WTC11 (cell line): Measurements from ENCODE around the gene KCNE1.

Source experiments
- ATF3 ChIP-seq: sonication (generic); formaldehyde crosslinking; conservative IDR thresholded peaks from 2 replicates; pipeline ENCODE4 v1.8.1; 2022; ENCODE audit warnings: mild to moderate bottlenecking, missing genetic modification reagents
- CREB1 ChIP-seq: sonication (generic); formaldehyde crosslinking; IDR thresholded peaks from 2 replicates; pipeline ENCODE4 v1.8.0; 2023; ENCODE audit warnings: mild to moderate bottlenecking, missing genetic modification reagents
- CTCF ChIP-seq: fragments of 200-600 bp; IDR thresholded peaks from 2 replicates; pipeline ENCODE4 v1.8.0; 2022; ENCODE audit warnings: antibody characterized with exemption
- E2F1 ChIP-seq: sonication (generic); formaldehyde crosslinking; IDR thresholded peaks from 2 replicates; pipeline ENCODE4 v1.8.0; 2022; ENCODE audit warnings: mild to moderate bottlenecking, missing genetic modification reagents
- NR2C2 ChIP-seq: sonication (generic); formaldehyde crosslinking; IDR thresholded peaks from 2 replicates; pipeline ENCODE4 v1.8.0; 2022; ENCODE audit warnings: mild to moderate bottlenecking, missing genetic modification reagents
- TEAD4 ChIP-seq: sonication (generic); formaldehyde crosslinking; IDR thresholded peaks from 2 replicates; pipeline ENCODE4 v1.8.0; 2022; ENCODE audit warnings: mild to moderate bottlenecking, missing genetic modification reagents
- ZNF423 ChIP-seq: fragments of 250-450 bp; sonication (Bioruptor Pico); IDR thresholded peaks from 2 replicates; pipeline ENCODE4 v2.1.2; 2022; ENCODE audit warnings: mild to moderate bottlenecking, moderate library complexity

GRCh38 chr21:34509151-34509550 is 2.9 kb downstream of the KCNE1 start:
- TF ChIP-seq CTCF (no peak), NR2C2 (CRISPR knock-in tag) (no peak), ZNF423 (CRISPR knock-in tag) (no peak), E2F1 (no peak), CREB1 (CRISPR knock-in tag) (no peak), TEAD4 (no peak), ATF3 (CRISPR knock-in tag) (no peak)
